PFSK-1 (cell line): ENCODE results near the gene KIN.

Experiments
- FOXP2 ChIP-seq: optimal IDR thresholded peaks from 2 replicates; pipeline ENCODE3; 2011; ENCODE audit warnings: borderline replicate concordance, control low read depth, inconsistent platforms; ENCODE audit not compliant: insufficient read depth; ENCODE audit errors: extremely low read length, extremely low read depth
- POLR2AphosphoS5 ChIP-seq: IDR thresholded peaks from 2 replicates; pipeline ENCODE4 v1.6.1; 2012; ENCODE audit warnings: low read depth, mild to moderate bottlenecking, control low read depth, low read length, moderate library complexity
- SIN3A ChIP-seq: IDR thresholded peaks from 2 replicates; pipeline ENCODE4 v1.6.1; 2012; ENCODE audit warnings: mild to moderate bottlenecking, low read length, moderate library complexity, borderline replicate concordance; ENCODE audit not compliant: insufficient read depth
- TAF1 ChIP-seq: IDR thresholded peaks from 2 replicates; pipeline ENCODE4 v1.6.1; 2012; ENCODE audit warnings: low read length, control low read depth, borderline replicate concordance; ENCODE audit not compliant: insufficient read depth
- TF ChIP-seq, protein P1 (sequence below), 2 experiments: IDR thresholded peaks; 2 replicates each; pipeline versions ENCODE4 v1.6.1 to v1.8.0; 2011 to 2012; ENCODE audit warnings: low read depth in 2 of 2, low read length in 2 of 2, control low read depth in 1 of 2, inconsistent platforms in 1 of 2, mild to moderate bottlenecking in 1 of 2, moderate library complexity in 1 of 2; ENCODE audit not compliant: insufficient read depth in 1 of 2

The KIN gene

GRCh38 chr10:7707102-7707501, 80.7 kb downstream of the KIN start:
- TF ChIP-seq, protein P1, sequence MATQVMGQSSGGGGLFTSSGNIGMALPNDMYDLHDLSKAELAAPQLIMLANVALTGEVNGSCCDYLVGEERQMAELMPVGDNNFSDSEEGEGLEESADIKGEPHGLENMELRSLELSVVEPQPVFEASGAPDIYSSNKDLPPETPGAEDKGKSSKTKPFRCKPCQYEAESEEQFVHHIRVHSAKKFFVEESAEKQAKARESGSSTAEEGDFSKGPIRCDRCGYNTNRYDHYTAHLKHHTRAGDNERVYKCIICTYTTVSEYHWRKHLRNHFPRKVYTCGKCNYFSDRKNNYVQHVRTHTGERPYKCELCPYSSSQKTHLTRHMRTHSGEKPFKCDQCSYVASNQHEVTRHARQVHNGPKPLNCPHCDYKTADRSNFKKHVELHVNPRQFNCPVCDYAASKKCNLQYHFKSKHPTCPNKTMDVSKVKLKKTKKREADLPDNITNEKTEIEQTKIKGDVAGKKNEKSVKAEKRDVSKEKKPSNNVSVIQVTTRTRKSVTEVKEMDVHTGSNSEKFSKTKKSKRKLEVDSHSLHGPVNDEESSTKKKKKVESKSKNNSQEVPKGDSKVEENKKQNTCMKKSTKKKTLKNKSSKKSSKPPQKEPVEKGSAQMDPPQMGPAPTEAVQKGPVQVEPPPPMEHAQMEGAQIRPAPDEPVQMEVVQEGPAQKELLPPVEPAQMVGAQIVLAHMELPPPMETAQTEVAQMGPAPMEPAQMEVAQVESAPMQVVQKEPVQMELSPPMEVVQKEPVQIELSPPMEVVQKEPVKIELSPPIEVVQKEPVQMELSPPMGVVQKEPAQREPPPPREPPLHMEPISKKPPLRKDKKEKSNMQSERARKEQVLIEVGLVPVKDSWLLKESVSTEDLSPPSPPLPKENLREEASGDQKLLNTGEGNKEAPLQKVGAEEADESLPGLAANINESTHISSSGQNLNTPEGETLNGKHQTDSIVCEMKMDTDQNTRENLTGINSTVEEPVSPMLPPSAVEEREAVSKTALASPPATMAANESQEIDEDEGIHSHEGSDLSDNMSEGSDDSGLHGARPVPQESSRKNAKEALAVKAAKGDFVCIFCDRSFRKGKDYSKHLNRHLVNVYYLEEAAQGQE (IDR thresholded peaks at IDR 0.05; ENCODE audit: insufficient read depth in 1 of 2, low read depth in 2 of 2, low read length in 2 of 2): no peak
- TF ChIP-seq FOXP2 (no peak), POLR2AphosphoS5 (no peak), TAF1 (no peak), SIN3A (no peak)

GRCh38 chr10:7706534-7707073, 81.2 kb downstream of the KIN start:
- TF ChIP-seq, protein P1 (IDR thresholded peaks at IDR 0.05; ENCODE audit: insufficient read depth in 1 of 2, low read depth in 2 of 2, low read length in 2 of 2): no peak
- TF ChIP-seq POLR2AphosphoS5: no peak
- TF ChIP-seq FOXP2: no peak
- TF ChIP-seq TAF1: no peak
- no peak for TF ChIP-seq SIN3A

GRCh38 chr10:7705341-7705740, 82.5 kb downstream of the KIN start:
- no peak for TF ChIP-seq SIN3A
- no peak for TF ChIP-seq POLR2AphosphoS5
- TF ChIP-seq FOXP2: no peak
- TF ChIP-seq, protein P1 (IDR thresholded peaks at IDR 0.05; ENCODE audit: insufficient read depth in 1 of 2, low read depth in 2 of 2, low read length in 2 of 2): no peak
- no peak for TF ChIP-seq TAF1

- no peak for TF ChIP-seq TAF1
- no peak for TF ChIP-seq FOXP2
- TF ChIP-seq, protein P1 (IDR thresholded peaks at IDR 0.05; ENCODE audit: insufficient read depth in 1 of 2, low read depth in 2 of 2, low read length in 2 of 2): no peak
- TF ChIP-seq POLR2AphosphoS5: no peak
These were observed 83.4 kb downstream of the KIN start for GRCh38 chr10:7704071-7705016.

- TF ChIP-seq, protein P1 (IDR thresholded peaks at IDR 0.05; ENCODE audit: insufficient read depth in 1 of 2, low read depth in 2 of 2, low read length in 2 of 2): no peak
- no peak for TF ChIP-seq TAF1
These were observed 84.7 kb downstream of the KIN start, which contains the start of gene ITIH2 for GRCh38 chr10:7703140-7703539. Gene ITIH2, plus strand, starts transcription at chr10:7703316. Its CDS starts 119 bp downstream, at chr10:7703435.
